ENCODE results near the gene ATP8B4.
A peak's percentile ranks its signal among the peaks of the same experiment; 100 is the strongest.

Gene ATP8B4

DNA sequence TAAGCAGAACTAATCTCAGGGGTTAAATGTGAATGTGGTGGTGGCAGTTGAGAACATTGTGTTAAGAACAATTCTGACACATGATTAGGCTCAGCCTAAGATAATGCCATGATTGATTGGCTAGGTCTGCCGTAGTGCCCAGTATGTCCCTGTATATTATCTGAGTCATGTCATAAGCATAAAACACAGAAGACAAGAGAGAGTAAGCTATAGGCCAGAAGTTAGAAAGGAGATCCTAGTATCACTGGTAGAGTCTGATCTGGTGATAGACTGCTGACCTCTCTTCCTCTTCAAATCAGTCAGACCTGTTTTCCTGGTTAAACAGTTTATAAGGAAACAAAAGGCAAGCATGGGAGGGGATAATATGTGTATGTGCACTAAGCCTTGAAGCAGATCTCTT, 30.1 kb upstream of the ATP8B4 start:
- TF ChIP-seq, protein P1, sequence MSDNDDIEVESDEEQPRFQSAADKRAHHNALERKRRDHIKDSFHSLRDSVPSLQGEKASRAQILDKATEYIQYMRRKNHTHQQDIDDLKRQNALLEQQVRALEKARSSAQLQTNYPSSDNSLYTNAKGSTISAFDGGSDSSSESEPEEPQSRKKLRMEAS (IDR thresholded peaks at IDR 0.05; ENCODE audit: low read depth, low read length): no peak
- TF ChIP-seq POLR2A (IDR thresholded peaks at IDR 0.05; ENCODE audit: extremely low read depth, insufficient read length): no peak
- TF ChIP-seq MYC (IDR thresholded peaks at IDR 0.05; ENCODE audit: low read depth, low read length): no peak
- DNase-seq (ENCODE audit: low read depth): no peak
- no peak overlapping the region for H3K4me3 ChIP-seq (ENCODE audit: low read depth, low read length)

DNA sequence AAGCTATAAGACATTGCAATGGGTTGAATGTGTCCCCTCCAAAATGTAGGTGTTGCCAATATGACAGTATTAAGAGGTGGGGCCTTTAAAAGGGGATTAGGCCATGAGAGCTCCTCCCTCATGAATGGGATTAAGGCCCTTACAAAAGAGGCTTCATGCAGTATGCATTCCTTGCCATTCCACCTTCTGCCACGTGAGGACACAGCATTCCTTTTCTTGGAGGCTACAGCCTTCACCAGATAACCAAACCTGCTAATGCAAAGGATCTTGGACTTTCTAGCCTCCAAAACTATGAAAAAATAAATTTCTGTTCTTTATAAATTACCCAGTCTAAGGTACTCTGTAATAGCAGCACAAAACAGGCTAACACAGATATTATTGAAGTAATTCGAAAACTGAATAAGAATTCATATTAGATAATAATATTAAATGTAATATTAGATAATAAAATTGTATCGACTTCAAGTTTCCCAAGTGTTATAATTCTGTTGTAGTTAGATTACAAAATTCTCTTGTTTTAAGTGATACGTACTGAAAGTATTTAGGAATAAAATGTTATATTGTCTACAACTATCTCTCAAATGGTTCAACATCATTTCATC, 29.4 kb upstream of the ATP8B4 start:
- H3K4me3 ChIP-seq (ENCODE audit: low read depth, low read length): no peak overlapping the region
- DNase-seq (ENCODE audit: low read depth): peak; percentile 50
- TF ChIP-seq MYC (IDR thresholded peaks at IDR 0.05; ENCODE audit: low read depth, low read length) (no peak), POLR2A (IDR thresholded peaks at IDR 0.05; ENCODE audit: extremely low read depth, insufficient read length) (no peak)
- TF ChIP-seq, protein P2, sequence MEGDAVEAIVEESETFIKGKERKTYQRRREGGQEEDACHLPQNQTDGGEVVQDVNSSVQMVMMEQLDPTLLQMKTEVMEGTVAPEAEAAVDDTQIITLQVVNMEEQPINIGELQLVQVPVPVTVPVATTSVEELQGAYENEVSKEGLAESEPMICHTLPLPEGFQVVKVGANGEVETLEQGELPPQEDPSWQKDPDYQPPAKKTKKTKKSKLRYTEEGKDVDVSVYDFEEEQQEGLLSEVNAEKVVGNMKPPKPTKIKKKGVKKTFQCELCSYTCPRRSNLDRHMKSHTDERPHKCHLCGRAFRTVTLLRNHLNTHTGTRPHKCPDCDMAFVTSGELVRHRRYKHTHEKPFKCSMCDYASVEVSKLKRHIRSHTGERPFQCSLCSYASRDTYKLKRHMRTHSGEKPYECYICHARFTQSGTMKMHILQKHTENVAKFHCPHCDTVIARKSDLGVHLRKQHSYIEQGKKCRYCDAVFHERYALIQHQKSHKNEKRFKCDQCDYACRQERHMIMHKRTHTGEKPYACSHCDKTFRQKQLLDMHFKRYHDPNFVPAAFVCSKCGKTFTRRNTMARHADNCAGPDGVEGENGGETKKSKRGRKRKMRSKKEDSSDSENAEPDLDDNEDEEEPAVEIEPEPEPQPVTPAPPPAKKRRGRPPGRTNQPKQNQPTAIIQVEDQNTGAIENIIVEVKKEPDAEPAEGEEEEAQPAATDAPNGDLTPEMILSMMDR (IDR thresholded peaks at IDR 0.05; ENCODE audit: low read depth, low read length): no peak
- TF ChIP-seq, protein P1 (IDR thresholded peaks at IDR 0.05; ENCODE audit: low read depth, low read length): no peak

DNA sequence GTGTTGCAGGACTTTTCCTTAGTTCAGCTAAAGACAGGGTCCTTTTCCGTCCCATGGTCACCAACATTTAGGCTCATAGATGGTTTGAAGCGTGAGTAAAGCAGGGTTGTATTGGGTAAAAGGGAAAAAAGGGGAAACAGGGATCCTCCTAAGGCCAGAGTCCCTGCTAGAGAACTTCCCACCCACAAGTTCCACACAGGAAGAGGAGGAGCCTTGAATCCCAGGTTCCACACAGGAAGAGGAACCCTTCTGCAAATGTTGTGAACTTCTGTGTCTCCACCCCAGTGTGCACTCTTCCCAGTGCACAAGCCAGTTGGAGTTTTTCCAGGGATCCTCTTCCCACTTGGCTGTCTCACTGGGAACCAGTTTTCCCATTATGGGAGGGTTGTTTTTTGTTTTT, 27.6 kb upstream of the ATP8B4 start:
- H3K4me3 ChIP-seq (ENCODE audit: low read depth, low read length): no peak overlapping the region
- DNase-seq (ENCODE audit: low read depth): peak; percentile 49
- TF ChIP-seq POLR2A (IDR thresholded peaks at IDR 0.05; ENCODE audit: extremely low read depth, insufficient read length) (no peak), MYC (IDR thresholded peaks at IDR 0.05; ENCODE audit: low read depth, low read length) (no peak)
- TF ChIP-seq, protein P1 (IDR thresholded peaks at IDR 0.05; ENCODE audit: low read depth, low read length): no peak
- TF ChIP-seq, protein P2 (IDR thresholded peaks at IDR 0.05; ENCODE audit: low read depth, low read length): no peak

DNA sequence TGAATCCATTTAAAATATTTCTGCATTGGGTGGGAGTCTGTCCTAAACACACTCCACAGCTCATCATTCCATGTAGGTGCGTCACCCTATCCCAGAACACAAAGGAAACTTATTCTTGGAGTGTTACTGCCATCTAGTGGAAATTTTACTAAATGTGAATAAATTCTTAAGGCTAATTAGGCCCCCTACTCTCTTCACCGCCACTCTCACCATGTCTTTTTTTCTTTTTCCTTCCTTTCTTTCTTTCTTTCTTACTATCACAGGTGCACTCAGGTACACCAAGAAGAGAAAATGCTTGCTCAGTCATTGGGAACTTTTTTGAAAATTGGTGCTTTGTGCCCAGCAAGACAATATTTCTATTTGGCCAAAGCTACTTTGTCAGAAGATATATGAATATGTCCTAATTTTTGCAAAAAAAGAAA, 26.4 kb upstream of the ATP8B4 start:
- DNase-seq (ENCODE audit: low read depth): peak; percentile 77
- no peak for TF ChIP-seq MYC (IDR thresholded peaks at IDR 0.05; ENCODE audit: low read depth, low read length)
- TF ChIP-seq POLR2A (IDR thresholded peaks at IDR 0.05; ENCODE audit: extremely low read depth, insufficient read length): no peak
- TF ChIP-seq, protein P2 (IDR thresholded peaks at IDR 0.05; ENCODE audit: low read depth, low read length): peak; percentile 9
- H3K4me3 ChIP-seq (ENCODE audit: low read depth, low read length): no peak overlapping the region

DNA sequence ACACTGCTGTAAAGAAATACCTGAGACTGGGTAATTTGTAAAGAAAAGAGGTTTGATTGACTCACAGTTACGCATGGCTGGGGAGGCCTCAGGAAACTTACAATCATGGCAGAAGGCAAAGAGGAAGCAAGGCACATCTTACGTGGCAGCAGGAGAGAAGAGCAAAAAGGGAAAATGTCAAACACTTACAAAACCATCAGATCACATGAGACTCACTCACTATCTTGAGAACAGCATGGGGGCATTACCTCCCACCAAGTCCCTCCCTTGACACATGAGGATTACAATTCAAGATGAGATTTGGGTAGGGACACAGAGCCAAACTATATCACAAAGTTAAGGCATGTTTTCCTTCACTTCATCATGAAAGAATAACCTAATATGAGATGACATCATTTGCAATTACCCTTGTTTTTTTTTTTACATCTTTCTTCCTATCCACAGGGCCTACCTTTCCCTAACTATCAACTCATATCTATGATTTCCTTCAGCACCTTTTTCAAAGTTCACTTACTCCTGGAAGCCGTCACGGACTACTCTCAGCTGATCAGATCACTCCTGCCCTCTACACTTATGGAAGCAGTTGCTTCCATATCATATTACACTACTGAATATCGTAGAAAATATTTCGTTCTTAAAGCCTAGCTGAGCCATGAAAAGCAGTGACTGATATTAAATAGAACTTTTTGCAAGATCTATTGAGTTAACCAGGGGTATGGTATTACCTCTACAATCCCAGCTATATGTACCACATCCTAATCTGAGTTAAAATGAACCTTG, 25.5 kb upstream of the ATP8B4 start:
- no peak for DNase-seq (ENCODE audit: low read depth)

More for the DNA sequence above, 25.5 kb upstream of the ATP8B4 start:
- no peak overlapping the region for H3K4me3 ChIP-seq (ENCODE audit: low read depth, low read length)
- TF ChIP-seq, protein P1 (IDR thresholded peaks at IDR 0.05; ENCODE audit: low read depth, low read length): no peak
- TF ChIP-seq POLR2A (IDR thresholded peaks at IDR 0.05; ENCODE audit: extremely low read depth, insufficient read length) (no peak), MYC (IDR thresholded peaks at IDR 0.05; ENCODE audit: low read depth, low read length) (no peak)
- TF ChIP-seq, protein P2 (IDR thresholded peaks at IDR 0.05; ENCODE audit: low read depth, low read length): no peak

Measured in NB4 (cell line).